SK-N-SH treated with all-trans-retinoic acid at 6 μM for 48 hours (cell line): Measurements from ENCODE around the gene IGFN1.

Source experiments
- BACH2 ChIP-seq: fragments of 250-450 bp; sonication (Bioruptor Pico); IDR thresholded peaks from 2 replicates; pipeline ENCODE4 v1.9.0; 2021; ENCODE audit warnings: mild to moderate bottlenecking, borderline replicate concordance
- CSDC2 ChIP-seq: fragments of 250-450 bp; sonication (Bioruptor Pico); IDR thresholded peaks from 2 replicates; pipeline ENCODE4 v1.5.0; 2020; ENCODE audit warnings: mild to moderate bottlenecking, moderate library complexity
- ESRRG ChIP-seq: fragments of 250-450 bp; sonication (Bioruptor Pico); IDR thresholded peaks from 2 replicates; pipeline ENCODE4 v1.6.1; 2021; ENCODE audit warnings: mild to moderate bottlenecking
- GLIS3 ChIP-seq: fragments of 250-450 bp; sonication (Bioruptor Pico); IDR thresholded peaks from 2 replicates; pipeline ENCODE4 v1.5.0; 2020; ENCODE audit warnings: mild to moderate bottlenecking, moderate library complexity
- PATZ1 ChIP-seq: fragments of 250-450 bp; sonication (Bioruptor Pico); IDR thresholded peaks from 2 replicates; pipeline ENCODE4 v1.8.0; 2020; ENCODE audit warnings: mild to moderate bottlenecking, moderate library complexity, borderline replicate concordance
- PPARA ChIP-seq: fragments of 250-450 bp; sonication (Bioruptor Pico); IDR thresholded peaks from 2 replicates; pipeline ENCODE4 v1.5.0; 2020; ENCODE audit warnings: mild to moderate bottlenecking, borderline replicate concordance
- RARB ChIP-seq: fragments of 250-450 bp; sonication (Bioruptor Pico); IDR thresholded peaks from 2 replicates; pipeline ENCODE4 v1.8.0; 2021; ENCODE audit warnings: mild to moderate bottlenecking, moderate library complexity
- TCF4 ChIP-seq: fragments of 250-450 bp; sonication (Bioruptor Pico); IDR thresholded peaks from 2 replicates; pipeline ENCODE4 v1.8.0; 2021; ENCODE audit warnings: mild to moderate bottlenecking, moderate library complexity, borderline replicate concordance
- ZC3H10 ChIP-seq: fragments of 250-450 bp; sonication (Bioruptor Pico); IDR thresholded peaks from 2 replicates; pipeline ENCODE4 v1.5.1; 2021; ENCODE audit warnings: mild to moderate bottlenecking, moderate library complexity
- ZFP3 ChIP-seq: fragments of 250-450 bp; sonication (Bioruptor Pico); IDR thresholded peaks from 2 replicates; pipeline ENCODE4 v1.5.0; 2020; ENCODE audit warnings: mild to moderate bottlenecking, moderate library complexity
- ZFP30 ChIP-seq: fragments of 450-650 bp; formaldehyde crosslinking; IDR thresholded peaks from 2 replicates; pipeline ENCODE4 v1.5.0; 2022; ENCODE audit warnings: mild to moderate bottlenecking, moderate library complexity
- ZNF565 ChIP-seq: fragments of 450-650 bp; formaldehyde crosslinking; conservative IDR thresholded peaks from 2 replicates; pipeline ENCODE4 v1.5.0; 2020; ENCODE audit warnings: low read depth, mild to moderate bottlenecking, moderate library complexity
- ZNF70 ChIP-seq: fragments of 450-650 bp; formaldehyde crosslinking; IDR thresholded peaks from 2 replicates; pipeline ENCODE4 v1.5.0; 2020; ENCODE audit warnings: mild to moderate bottlenecking, moderate library complexity
- ZNF8 ChIP-seq: fragments of 450-650 bp; formaldehyde crosslinking; IDR thresholded peaks from 2 replicates; pipeline ENCODE4 v1.5.0; 2020; ENCODE audit warnings: mild to moderate bottlenecking, moderate library complexity

DNA sequence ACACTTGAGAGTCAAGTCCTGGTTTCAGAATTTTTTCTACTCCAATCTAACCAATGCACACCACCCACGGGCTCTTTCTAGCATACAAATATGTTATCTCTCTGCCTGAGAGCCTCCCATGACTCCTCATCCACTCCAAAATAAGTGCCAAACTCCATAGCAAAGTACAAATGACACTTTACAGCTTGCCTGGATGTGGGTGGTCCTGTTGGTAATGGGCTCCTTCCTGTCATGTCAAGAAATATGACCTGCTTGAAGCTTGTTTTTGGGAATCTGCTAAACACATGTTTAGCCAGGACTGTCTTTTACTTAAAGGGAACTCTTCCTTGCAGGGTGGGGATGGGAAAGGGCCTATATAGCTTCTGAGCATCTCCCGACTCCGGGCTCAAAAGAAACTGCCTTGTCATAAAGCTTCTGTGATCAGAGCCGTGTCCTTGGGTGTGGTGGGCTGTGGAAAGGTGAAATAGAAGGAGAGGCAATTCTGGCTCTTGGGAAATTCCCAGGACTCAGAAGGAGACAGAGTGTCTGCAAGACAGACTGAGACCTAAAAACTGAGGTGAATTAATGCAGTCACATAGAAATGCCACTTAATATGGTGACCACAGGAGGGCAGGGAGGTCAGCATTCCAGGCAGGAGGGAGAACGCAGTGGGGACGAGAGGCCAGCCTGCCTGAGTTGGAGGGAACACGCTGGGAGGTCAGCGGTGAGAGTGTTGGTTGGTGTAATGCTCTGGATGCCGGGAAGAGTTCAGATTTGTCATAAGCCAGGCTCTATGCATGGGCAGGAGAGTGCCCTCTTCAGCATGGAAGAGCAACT lies 6.1 kb upstream of the IGFN1 start:
- no peak for TF ChIP-seq ZFP30 (CRISPR knock-in tag)
- no peak for TF ChIP-seq PPARA (CRISPR knock-in tag)
- no peak for TF ChIP-seq ZNF8 (CRISPR knock-in tag)
- no peak for TF ChIP-seq PATZ1
- TF ChIP-seq CSDC2 (CRISPR knock-in tag): no peak
- no peak for TF ChIP-seq ZNF565 (CRISPR knock-in tag)
- no peak for TF ChIP-seq RARB (CRISPR knock-in tag)
- no peak for TF ChIP-seq ZC3H10 (CRISPR knock-in tag)
- no peak for TF ChIP-seq GLIS3 (CRISPR knock-in tag)
- TF ChIP-seq ZFP3 (CRISPR knock-in tag): no peak
- TF ChIP-seq ZNF70 (CRISPR knock-in tag): no peak
- no peak for TF ChIP-seq TCF4 (CRISPR knock-in tag)
- no peak for TF ChIP-seq ESRRG (CRISPR knock-in tag)
- no peak for TF ChIP-seq BACH2 (CRISPR knock-in tag)
